SIG-M5 treated with dmso at 0.1 percent for 504 hours (cell line): ENCODE results near the gene SPRED2.

Experiments
- DNase-seq: peaks from one replicate; lab custom pipeline; 2025; ENCODE audit not compliant: unreplicated experiment; lab: John Stamatoyannopoulos, UW

Gene SPRED2

DNA sequence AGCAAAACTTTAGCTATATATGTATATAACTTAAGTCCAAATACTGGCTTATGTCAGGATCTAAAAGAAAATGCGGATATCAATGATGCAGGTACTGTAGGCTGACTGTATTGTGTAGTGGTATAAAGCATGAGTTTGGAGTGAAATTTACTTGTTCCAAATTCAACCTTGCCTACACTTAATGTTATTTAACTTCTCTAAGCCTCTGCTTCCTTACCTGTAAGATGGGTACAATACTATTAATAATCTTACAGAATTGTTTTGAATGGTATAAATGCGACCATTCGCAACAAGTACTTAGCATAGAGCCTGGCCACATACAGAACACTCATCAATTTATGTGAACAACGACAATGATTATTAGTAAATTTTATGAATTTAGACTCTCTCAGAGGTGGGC is 62.4 kb downstream of the SPRED2 start:
- no peak for DNase-seq

DNA sequence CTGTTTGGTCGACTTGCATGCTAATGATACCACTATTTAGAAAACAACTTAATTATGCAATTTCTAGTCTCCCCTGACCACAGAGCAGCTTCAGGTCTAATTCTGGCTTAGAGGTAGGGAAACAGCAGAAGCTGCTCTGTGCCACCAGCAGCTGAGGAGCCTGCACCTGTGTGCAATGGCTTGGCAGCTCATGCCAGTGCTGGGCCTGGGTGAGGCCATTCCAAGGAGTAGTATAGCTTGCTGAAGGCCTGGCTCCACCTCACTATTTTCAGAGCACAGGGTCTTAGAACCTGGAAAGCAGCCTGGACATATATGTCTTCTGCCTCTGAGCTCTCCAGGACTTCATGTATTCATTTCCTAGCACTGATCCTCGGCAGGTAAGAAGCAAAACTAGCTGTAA is 62.8 kb downstream of the SPRED2 start:
- no peak for DNase-seq

DNA sequence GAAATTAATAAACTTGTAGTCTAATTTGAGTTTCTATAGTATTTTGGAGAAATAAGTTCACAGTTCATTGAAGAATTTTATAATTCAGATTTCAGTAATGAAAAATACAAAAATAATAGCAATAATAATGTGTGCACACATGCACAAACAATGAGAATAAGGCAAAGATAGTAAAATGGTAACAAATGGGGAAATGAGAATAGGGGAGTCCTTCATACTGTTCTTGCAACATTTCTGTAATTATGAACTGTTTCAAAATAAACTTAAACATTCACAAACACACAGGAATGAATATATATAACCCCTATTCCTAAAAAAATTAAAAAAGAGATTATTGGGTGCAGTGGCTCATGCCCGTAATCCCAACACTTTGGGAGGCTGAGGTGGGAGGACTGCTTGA is 63.9 kb downstream of the SPRED2 start:
- DNase-seq, result peak; percentile 59

- peak; percentile 81 for DNase-seq
Measured at GRCh38 chr2:65367524-65367923, 64.9 kb downstream of the SPRED2 start.

GRCh38 chr2:65366595-65367125 is 65.7 kb downstream of the SPRED2 start:
- DNase-seq, result peak; percentile 96

DNA sequence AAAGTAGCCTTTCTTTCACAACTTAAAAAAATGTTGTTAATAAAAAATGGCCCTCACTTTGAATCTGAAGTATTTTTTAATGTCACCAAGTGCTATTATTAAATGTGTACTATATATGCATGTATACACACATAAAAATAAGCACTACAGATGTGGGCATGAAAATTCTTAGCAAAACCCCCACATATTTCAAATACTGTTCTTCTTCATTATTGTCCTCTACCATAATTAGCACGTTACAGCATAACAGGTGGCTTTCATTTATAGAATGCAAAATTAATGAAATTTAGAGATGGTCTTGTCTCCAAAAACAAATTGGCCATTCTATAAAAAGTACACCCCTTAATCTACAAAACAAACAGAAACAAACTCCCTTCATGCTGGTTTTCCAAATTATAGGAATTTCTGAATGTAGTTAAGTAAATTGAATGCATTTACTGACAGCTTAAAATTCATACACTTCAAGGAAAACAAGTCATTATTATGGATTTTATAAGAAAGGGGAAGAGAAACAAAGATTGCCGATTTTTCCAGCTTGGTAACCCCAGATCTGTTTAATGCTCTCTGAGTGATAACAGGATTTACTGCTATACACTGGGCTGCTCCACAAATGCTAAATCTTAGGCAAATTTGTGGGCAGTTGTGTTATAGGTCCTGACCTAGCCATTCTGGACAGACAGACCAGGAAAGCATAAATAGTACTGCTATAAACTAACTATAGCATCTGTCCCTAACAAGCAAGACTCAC is 67.2 kb downstream of the SPRED2 start:
- no peak for DNase-seq

- DNase-seq, result no peak
Measured at GRCh38 chr2:65363879-65364666, 68.3 kb downstream of the SPRED2 start.

DNA sequence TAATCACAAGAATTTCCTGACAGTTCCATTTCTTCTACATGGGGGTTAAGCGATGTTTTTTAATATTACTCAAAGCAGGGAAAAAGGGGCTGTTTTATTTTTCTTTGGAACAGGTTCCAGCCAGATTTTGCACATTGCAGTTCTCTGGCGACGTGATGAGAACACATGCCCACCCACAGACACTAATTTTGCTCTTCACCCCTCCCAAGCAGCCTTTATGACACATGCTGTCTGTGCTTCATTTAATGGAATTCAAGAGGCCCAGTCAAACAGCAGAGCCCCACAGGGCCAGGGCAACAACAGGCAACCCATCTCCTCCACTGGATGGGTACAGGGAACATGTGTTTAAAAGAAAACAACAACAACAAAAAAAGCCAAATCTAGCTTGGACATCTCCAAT is 70.8 kb downstream of the SPRED2 start:
- no peak for DNase-seq

DNA sequence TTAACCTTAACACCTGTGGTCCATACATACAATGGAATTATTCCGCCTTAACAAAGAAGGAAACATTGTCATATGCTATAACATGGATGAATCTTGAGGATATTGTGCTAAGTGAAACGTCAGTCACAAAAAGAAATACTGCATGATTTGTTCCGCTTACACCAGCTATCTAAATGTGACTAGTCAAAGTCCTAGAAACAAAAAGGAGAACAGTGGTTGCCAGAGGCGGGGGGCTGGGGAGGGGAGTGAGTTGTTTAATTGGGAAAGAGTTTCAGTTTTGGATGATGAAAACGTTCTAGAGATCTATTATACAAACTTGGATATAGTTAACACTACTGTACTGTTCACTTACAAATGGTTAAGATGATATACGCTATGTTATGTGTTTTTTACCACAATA is 72.0 kb downstream of the SPRED2 start:
- peak; percentile 81 for DNase-seq

DNA sequence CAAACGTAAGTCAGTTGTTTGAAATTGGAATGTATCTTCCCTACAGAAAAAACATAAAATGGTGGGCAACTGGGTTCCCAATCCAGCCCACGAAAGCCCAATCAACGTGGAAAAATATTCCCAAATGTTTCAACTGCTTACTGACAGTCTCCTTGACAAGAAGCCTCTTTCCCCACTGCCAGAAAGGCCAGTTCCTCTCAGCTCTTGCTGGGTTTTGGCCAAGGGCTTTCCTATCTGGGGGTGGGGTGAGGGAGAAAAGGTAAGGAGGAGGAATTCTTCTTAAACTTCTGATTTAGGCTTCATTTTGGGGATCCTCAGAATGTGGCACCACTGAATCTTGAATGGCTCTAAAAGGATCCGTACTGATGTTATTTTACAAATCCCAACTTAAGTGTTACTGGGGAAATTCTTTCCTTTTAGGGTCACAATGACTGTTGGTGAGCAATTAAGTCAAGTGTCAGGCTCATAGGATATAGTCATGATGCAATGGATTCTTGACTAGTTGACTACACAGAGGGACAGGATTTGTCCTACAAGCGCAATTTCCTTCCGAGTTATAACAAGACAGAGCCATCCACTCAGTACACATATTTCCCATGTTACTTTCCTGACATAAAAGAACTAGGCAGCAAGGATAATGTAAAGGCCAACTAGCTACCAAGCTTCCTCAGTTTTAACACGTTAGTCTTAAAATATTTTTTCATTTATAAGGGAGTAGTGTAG is 73.6 kb downstream of the SPRED2 start:
- no peak for DNase-seq

GRCh38 chr2:65357959-65358294 is 74.5 kb downstream of the SPRED2 start:
- DNase-seq, result no peak

- no peak for DNase-seq
Measured at GRCh38 chr2:65357095-65357958, 75.1 kb downstream of the SPRED2 start.

DNA sequence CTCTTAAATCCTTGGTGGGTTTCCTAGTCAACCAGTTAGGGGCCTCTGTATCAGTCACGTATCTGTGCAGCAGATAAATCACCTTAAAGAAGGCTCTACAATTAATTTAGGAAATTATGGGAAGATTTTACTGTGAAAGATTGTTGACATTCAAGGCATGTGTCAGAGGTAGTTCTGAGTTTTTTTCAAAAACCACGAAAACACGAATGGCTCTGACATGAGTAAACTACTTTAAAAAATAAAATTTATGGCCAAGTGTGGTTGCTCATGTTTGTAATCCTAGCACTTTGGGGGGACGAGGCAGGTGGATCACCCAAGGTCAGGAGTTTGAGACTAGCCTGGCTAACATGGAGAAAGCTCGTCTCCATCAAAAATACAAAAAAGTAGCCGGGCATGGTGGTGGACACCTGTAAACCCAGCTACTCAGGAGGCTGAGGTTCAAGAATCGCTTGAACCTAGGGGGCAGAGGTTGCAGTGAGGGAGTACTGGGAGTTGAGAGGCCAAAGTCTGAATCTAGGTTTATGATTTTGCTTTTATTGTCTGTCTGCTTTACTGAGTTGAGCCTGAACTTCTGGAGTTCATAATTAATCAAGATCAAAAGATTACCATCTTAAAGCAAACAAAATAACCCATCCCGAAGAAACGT is 77.1 kb downstream of the SPRED2 start:
- DNase-seq, result no peak

GRCh38 chr2:65354773-65355172 is 77.6 kb downstream of the SPRED2 start:
- DNase-seq, result no peak

DNA sequence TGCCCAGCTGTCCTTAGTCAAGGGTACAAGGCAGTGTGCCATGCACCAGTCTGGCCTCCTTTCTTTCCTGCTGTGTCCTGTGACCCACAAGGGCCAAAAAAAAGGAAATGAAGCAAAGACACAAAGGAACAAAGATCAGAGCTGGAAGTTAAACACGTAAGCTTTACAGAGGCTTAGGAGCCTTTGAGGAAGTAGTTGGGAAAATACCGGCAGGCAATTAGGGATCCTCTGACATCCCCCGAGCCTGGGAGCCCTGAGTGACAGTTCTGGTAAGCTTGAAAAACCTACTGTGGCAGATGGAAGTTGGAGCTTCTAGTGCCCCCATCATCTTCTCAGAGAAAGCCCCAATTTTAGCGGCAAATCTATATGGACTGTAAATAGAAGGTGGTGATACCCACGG is 78.5 kb downstream of the SPRED2 start:
- DNase-seq, result no peak

DNA sequence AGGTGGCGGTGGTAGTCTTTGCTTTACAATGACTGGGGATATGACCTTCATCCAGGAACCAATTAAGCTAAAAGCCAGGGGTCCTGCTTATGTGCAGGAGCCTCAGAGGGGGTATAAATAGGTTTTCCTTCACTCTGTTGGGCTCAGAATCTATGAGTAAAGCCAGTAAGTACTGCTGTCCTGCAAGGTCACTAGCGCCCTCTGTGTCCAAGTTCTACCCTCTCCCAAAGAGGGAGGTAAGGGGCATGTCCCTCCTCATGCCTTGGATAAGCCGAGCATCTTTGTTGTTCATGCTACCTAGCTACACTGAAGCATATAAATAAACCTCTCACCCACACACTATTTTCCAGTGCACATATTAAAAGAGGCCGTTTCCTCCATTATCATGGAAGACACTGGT is 79.4 kb downstream of the SPRED2 start:
- DNase-seq, result no peak

DNA sequence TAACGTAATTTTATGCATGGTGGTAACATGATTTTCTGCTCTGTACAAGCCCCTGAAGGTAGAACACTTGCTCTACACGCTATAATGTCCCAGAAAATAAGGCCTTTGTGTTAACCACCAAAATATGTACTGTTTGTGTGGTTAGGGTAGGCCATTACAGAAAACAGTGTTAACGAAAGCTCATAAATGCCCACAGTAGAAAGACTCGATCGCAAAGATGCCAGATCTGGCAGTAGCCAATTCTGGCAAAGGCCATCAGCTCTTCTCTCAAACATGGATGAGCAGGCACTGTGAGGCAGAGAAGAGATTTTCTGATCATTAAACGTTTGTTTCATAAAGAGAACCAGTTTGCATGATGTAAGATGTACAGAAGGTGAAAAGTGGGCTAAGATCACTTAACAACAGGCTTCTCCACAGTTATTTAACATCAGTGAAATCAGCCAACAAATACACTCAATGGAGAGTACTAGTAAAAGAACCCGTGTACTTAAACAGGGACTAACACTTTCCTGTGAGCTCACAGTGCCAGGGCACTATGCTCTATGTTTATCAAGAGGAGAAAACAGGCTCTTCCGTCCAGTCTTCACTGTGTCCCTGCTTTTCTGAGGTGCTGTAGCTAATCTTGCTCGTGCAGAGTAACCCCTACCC is 80.3 kb downstream of the SPRED2 start:
- no peak for DNase-seq

GRCh38 chr2:65351234-65351947 is 81.0 kb downstream of the SPRED2 start:
- peak; percentile 66 for DNase-seq

GRCh38 chr2:65350651-65351056 is 81.7 kb downstream of the SPRED2 start:
- DNase-seq, result no peak
